Upper lobe of left lung (tissue), 4 donors: ENCODE results near the gene STRBP.

Experiments used
- POLR2A ChIP-seq, 4 donors: fragments of 450-650 bp; IDR thresholded peaks; one replicate each; pipeline ENCODE4 v1.5.1; 2016 to 2017; ENCODE audit warnings: antibody characterized with exemption in 4 of 4, mild to moderate bottlenecking in 2 of 4
- TF ChIP-seq, protein P1 (sequence below), 6 experiments: fragments of 450-650 bp in 4 of 6; fragments of 200-600 bp in 2 of 6; sonication (generic) in 2 of 6; IDR thresholded peaks; one replicate each; pipeline ENCODE4 v1.5.1; 2016 to 2019; ENCODE audit warnings: antibody characterized with exemption in 6 of 6

DNA sequence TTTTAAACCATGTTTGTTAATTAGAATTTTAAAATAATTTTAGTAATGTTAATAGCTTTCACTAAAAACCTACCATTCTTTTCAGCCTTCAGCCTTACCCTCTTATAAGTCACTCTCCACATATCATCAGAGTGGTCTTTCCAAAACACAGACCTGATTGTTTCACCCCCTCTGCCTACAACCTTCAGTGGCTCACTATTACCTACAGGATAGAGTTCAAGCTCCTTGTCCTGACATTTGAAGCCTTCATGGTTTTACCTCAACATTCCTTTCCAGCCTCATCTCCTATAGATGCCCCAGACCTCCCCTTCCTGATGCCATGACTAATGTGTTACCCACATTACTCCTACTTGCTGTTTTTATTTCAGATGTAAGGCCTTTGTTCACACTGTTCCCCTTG is 27.8 kb upstream of the STRBP start:
- TF ChIP-seq POLR2A (IDR thresholded peaks at IDR 0.05): no peak
- TF ChIP-seq, protein P1, sequence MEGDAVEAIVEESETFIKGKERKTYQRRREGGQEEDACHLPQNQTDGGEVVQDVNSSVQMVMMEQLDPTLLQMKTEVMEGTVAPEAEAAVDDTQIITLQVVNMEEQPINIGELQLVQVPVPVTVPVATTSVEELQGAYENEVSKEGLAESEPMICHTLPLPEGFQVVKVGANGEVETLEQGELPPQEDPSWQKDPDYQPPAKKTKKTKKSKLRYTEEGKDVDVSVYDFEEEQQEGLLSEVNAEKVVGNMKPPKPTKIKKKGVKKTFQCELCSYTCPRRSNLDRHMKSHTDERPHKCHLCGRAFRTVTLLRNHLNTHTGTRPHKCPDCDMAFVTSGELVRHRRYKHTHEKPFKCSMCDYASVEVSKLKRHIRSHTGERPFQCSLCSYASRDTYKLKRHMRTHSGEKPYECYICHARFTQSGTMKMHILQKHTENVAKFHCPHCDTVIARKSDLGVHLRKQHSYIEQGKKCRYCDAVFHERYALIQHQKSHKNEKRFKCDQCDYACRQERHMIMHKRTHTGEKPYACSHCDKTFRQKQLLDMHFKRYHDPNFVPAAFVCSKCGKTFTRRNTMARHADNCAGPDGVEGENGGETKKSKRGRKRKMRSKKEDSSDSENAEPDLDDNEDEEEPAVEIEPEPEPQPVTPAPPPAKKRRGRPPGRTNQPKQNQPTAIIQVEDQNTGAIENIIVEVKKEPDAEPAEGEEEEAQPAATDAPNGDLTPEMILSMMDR (IDR thresholded peaks at IDR 0.05): no peak
